Left lung (tissue), 10 donors: ENCODE measurements around the gene GLMP. TPM values are rescaled to one million over a fixed set of nuclear protein-coding genes. Genes with fewer than 3 reads are reported as not detected.

Source experiments
- ATAC-seq: fragments of 200-7000 bp; cut with Tn5 transposase; one replicate; pipeline ENCODE4 v1.9.1; 2020; ENCODE audit warnings: moderate library complexity
- DNase-seq, 4 donors: peaks; one replicate each; pipeline ENCODE4 v3.0.0-alpha.2; 2013 to 2020
- H3K27ac ChIP-seq, 2 donors: fragments of 200-600 bp; sonication (generic) in 1 of 2; one replicate each; pipeline versions ENCODE4 v1.5.0 to v1.8.0; 2020 to 2021
- H3K27me3 ChIP-seq, 2 donors: fragments of 200-600 bp; sonication (generic) in 1 of 2; one replicate each; pipeline versions ENCODE4 v1.5.0 to v1.8.0; 2020 to 2021
- H3K36me3 ChIP-seq, 2 donors: fragments of 200-600 bp; sonication (generic) in 1 of 2; one replicate each; pipeline versions ENCODE4 v1.5.0 to v1.8.0; 2020 to 2021
- H3K4me1 ChIP-seq, 2 donors: fragments of 200-600 bp; one replicate each; pipeline ENCODE4 v1.8.0; 2021
- H3K4me3 ChIP-seq, 2 donors: fragments of 200-600 bp; sonication (generic) in 1 of 2; one replicate each; pipeline versions ENCODE4 v1.5.0 to v1.8.0; 2020 to 2021; ENCODE audit warnings: mild to moderate bottlenecking in 1 of 2
- H3K9me3 ChIP-seq, 2 donors: fragments of 200-600 bp; sonication (generic) in 1 of 2; one replicate each; pipeline versions ENCODE4 v1.5.0 to v1.8.0; 2020 to 2021
- intact Hi-C, 2 donors: fragments of 100-400 bp; cut with DNase I; formaldehyde crosslinking; loops; one replicate each; pipeline versions ENCODE4 v1.11.2 to v1.14.2; 2022
- polyA plus RNA-seq, 6 donors: library from polyadenylated mRNA; unstranded; fragments of 120-200 nt; gene quantifications; one replicate each; pipeline ENCODE4 v1.2.1, GENCODE V29; 2013; ENCODE audit not compliant: insufficient read length in 6 of 6
- total RNA-seq, 2 donors: library from RNA; stranded (reverse); fragmentation: NEBNext Ultra II Directional; extraction: Animal tissue kit (Norgen Biotek cat#: 25700); gene quantifications; one replicate each; pipeline ENCODE4 v1.2.1, GENCODE V29; 2021
- TF ChIP-seq, protein P1 (sequence below), 2 donors: fragments of 200-600 bp; sonication (generic) in 1 of 2; IDR thresholded peaks; one replicate each; pipeline versions ENCODE4 v1.5.0 to v1.8.0; 2021; ENCODE audit warnings: antibody characterized with exemption in 2 of 2
- donor health status: DM: no; HTN: yes; CAD: no.
- donor health status: DM: no; HTN: no; CAD: no.

Gene GLMP
- total and polyA plus RNA-seq, 8 donors: 37.5 to 101 (median 40.1) TPM

DNA sequence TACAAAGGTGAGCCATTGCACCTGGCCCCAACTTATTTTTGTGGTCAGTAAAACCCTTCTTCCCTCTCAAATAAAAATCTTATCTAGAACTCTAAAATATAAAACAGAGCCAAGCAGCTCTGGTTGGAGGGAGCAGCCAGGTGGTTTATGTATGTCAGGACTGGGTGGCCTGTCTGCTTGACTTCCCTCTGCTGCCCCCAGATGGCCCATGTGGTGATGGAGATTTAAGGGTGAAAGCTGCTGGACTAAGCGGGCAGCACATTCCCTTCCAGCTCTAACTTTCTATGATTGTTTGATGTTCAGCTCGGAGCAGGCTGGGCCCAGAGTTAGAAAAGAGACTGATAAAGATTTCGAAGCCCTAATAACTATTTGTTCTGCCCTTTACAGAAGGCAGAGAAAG, 35.7 kb downstream of the GLMP start:
- ATAC-seq (no peak), DNase-seq (no peak)
- peaks cover 4 to 99% of the 10 kb centered on the region in 2 donors for H3K36me3 ChIP-seq
- no peaks in the 10 kb centered on the region for H3K9me3 ChIP-seq
- intact Hi-C loops: no loop called here
- TF ChIP-seq, protein P1, sequence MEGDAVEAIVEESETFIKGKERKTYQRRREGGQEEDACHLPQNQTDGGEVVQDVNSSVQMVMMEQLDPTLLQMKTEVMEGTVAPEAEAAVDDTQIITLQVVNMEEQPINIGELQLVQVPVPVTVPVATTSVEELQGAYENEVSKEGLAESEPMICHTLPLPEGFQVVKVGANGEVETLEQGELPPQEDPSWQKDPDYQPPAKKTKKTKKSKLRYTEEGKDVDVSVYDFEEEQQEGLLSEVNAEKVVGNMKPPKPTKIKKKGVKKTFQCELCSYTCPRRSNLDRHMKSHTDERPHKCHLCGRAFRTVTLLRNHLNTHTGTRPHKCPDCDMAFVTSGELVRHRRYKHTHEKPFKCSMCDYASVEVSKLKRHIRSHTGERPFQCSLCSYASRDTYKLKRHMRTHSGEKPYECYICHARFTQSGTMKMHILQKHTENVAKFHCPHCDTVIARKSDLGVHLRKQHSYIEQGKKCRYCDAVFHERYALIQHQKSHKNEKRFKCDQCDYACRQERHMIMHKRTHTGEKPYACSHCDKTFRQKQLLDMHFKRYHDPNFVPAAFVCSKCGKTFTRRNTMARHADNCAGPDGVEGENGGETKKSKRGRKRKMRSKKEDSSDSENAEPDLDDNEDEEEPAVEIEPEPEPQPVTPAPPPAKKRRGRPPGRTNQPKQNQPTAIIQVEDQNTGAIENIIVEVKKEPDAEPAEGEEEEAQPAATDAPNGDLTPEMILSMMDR (IDR thresholded peaks at IDR 0.05): no peak
- H3K4me3 ChIP-seq: no peak overlapping the region
- H3K4me1 ChIP-seq: no peaks in the 10 kb centered on the region
- no peak overlapping the region for H3K27ac ChIP-seq
- no peaks in the 10 kb centered on the region for H3K27me3 ChIP-seq

DNA sequence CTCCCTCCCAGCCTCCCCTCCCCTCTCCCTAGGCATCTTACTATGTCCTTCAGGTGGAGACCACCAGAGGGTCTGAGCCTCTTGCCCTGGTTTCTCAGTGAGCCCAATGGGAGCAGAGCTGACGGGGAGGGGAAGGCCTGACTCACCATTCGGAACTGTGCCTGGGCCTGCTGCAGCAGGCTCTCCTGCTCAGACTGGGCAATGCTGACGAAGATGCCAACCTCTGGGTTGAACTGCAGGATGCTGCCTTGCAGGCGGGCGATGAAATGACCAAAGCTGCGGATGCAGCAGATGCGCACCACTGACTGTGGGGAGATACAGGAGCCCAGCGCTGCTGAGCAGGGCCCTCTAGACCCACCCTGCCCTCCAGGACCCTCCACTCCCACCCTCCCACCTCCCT, 36.6 kb downstream of the GLMP start:
- Histone ChIP-seq H3K4me1 (no peaks in the 10 kb centered on the region), H3K27ac (no peak overlapping the region), H3K36me3 (peaks cover 4 to 100% of the 10 kb centered on the region in 2 donors), H3K27me3 (no peaks in the 10 kb centered on the region), H3K9me3 (no peaks in the 10 kb centered on the region), H3K4me3 (no peak overlapping the region)
- TF ChIP-seq, protein P1 (IDR thresholded peaks at IDR 0.05): no peak
- ATAC-seq (no peak), DNase-seq (no peak)
- intact Hi-C loops: no loop called here

DNA sequence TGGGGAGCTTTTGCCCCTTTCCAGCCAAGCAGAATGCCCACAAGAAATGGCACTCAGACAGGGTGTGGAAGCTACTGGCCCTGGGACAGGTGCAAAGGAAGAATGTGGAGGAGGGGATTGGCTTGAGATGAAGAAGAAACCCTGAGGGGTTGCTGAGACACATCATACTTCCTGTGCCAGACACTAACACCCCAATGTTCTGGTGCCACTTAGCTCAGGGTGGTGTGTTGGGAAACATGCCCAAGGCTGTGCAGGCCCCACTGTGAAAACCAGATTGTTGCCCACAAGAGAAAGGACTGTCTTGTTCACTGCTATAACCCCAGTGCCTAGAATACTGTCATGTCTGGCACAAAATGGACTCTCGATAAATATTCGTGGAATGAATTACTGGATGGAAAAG, 37.8 kb downstream of the GLMP start:
- DNase-seq (no peak), ATAC-seq (no peak)
- Histone ChIP-seq H3K27me3 (no peaks in the 10 kb centered on the region), H3K36me3 (peaks cover 4 to 100% of the 10 kb centered on the region in 2 donors), H3K4me3 (no peak overlapping the region), H3K27ac (no peak overlapping the region), H3K4me1 (no peaks in the 10 kb centered on the region), H3K9me3 (no peaks in the 10 kb centered on the region)
- intact Hi-C loops: no loop called here
- TF ChIP-seq, protein P1 (IDR thresholded peaks at IDR 0.05): no peak

DNA sequence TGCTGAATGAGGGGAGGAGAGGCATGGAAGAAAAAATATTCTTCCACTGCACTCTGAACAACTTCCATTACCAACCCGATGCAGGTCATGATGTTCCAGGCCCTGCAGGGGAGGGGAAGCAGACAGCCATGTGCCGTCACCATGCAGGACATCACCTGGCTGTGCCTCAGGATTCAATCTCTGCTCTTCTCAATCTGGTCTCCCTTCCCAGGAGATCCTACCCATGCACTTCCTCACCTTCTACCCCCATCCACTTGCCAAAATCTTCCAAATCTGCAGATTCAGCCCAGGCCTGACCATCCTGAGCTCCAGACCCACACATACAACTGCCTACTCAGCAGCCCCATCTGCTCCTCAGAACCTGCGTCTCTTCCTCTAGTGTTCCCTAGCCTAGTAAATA, 41.8 kb downstream of the GLMP start:
- ATAC-seq: no peak
- no peak overlapping the region for H3K4me3 ChIP-seq
- TF ChIP-seq, protein P1 (IDR thresholded peaks at IDR 0.05): no peak
- DNase-seq: no peak
- intact Hi-C loops: no loop called here
- H3K4me1 ChIP-seq: no peaks in the 10 kb centered on the region
- H3K27me3 ChIP-seq: no peaks in the 10 kb centered on the region
- H3K27ac ChIP-seq: no peak overlapping the region
- peaks cover 4 to 100% of the 10 kb centered on the region in 2 donors for H3K36me3 ChIP-seq
- H3K9me3 ChIP-seq: no peaks in the 10 kb centered on the region

DNA sequence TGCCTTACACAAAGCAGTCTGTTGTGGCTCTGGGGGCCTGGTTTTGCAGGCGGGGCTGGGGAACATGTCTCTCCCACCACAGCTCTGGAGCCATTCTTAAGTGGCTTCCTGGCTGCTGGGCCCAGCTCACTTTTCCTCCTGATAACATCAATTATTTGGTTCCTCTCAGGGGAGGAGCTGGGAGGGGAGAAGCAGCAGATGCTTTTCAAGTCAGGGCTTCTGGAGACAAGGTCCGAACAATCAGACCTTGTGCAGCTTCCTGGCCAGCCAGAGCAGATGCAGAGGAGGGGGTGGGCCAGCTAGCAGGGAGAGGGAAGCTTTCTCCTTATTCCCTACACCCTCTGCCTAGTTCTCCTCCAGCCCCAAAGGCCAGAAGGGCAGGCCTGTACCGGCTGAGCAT, 44.0 kb downstream of the GLMP start:
- H3K4me3 ChIP-seq: no peak overlapping the region
- peaks cover 0 to 4% of the 10 kb centered on the region in 2 donors for H3K27me3 ChIP-seq
- intact Hi-C loops: no loop called here
- H3K27ac ChIP-seq: no peak overlapping the region
- H3K36me3 ChIP-seq: peaks cover 4 to 79% of the 10 kb centered on the region in 2 donors
- peaks cover 0 to 14% of the 10 kb centered on the region in 2 donors for H3K4me1 ChIP-seq
- no peak for ATAC-seq
- DNase-seq: no peak
- H3K9me3 ChIP-seq: no peaks in the 10 kb centered on the region
- TF ChIP-seq, protein P1 (IDR thresholded peaks at IDR 0.05): no peak
